Stromal cell of bone marrow (primary cell): ENCODE data around the gene GP5.

Experiments
- DNase-seq: peaks from one replicate; pipeline ENCODE4 v3.0.0-alpha.2; 2012; ENCODE audit warnings: low read depth

The GP5 gene

DNA sequence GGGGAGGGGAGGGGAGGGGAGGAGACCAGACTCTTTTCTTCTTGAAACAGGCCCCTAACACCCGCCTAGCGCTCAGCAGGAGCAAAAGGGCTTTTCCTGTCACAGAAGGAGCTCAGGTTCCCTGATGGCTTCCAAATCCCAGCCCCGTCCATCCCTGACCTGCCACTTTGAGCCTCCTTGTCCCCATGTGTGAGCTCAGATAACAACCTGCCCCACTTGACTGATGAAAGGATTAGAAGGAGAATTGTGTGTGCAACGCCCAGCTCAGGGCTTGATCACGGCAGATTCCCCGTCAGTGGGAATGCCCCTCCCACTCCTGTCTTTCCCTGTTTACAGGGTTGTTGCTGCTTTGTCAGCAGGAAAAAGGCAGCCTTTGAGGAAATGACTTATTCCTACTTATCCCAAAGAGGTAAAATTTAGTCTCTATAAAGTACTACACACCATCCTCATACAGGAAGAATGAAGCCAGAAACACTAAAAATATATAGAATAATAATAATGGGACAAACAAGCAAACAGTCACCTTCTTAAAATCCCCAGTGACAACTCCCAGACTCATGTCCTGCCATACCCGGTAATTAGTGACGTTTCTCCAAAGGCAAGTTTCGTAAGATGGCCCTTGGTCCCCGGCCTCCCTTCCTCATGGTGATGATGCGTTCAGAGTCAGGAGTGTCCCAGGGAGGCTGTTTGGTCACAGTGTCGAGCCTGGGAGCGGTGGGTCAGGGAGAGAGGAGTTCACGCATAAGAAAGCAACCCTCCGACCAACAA is 23.4 kb downstream of the GP5 start:
- DNase-seq, result no peak

DNA sequence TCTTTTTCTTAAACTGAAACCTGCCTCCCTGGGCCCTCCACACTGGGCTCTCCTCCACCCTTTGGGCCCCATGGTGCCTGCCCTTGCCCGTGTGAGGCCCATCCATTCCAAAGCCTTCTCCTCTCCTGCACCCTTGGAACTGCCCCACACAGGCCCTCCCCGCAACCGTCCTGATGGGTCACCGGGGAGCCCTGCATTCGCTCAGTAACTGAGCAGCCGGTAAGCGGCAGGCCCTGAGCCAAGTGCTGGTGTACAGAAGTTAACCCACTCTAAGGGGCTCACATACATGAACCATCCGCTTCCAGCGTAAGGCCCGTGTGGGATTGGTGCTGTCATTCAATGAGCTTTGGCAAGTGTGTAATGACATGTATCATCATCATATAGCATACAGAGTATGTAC is 24.1 kb downstream of the GP5 start:
- no peak for DNase-seq

DNA sequence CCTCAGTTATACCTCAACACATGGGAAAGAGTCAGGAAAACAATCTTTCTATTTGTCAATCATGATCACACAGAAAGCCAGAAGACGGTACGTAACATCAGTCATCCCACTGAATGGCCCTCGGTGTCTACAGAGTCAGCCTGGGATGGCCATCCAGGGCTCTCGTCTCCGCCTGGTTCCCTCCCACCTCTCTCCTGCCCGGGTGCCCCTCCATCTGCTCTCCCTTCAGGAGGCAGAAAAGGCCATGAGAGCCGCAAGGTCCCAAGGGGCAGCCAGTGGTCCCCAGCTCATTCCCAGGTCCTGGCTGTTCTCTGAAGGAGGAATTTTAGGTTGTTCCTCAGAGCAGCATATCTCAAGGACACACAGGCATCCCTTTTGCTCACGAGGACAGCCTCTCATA is 25.2 kb downstream of the GP5 start:
- DNase-seq, result no peak

DNA sequence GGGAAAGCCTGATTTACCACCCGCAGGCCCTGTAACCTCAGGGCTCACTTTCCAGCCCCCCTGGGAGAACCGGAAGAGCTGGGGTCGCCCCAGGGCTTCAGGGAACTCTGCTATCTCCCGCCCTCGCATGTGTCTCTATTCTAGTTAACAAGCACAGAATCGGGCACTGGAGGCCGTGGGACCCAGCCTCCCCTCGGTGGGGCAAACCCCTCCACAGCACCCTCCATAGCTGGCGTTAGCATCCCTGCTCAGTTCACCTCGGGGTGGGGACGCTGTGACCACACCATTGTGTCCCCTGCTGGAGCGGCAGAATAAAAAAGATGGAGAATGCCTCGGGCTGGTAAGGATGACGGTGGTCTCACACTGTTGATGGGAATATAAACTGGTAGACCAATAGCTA is 26.0 kb downstream of the GP5 start:
- DNase-seq, result no peak

DNA sequence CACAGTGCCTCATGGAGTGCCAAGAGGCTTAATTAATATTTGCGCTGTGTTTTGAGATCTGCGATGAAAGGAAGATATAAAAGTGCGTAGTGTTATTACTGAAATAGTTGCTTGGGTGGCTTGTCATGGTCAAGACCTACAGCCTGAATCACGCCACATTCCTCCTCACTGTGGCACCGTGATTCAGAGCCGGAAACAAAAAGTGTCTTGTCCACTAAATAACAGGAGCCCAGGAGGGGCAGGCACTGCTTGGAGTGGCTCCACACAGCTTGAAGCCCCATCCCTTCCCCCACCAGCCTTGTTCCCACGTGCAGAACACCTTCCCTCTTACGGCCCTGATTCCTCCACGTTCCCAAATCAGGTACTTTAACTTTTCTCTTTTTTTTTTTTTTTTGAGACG is 28.3 kb downstream of the GP5 start:
- no peak for DNase-seq

DNA sequence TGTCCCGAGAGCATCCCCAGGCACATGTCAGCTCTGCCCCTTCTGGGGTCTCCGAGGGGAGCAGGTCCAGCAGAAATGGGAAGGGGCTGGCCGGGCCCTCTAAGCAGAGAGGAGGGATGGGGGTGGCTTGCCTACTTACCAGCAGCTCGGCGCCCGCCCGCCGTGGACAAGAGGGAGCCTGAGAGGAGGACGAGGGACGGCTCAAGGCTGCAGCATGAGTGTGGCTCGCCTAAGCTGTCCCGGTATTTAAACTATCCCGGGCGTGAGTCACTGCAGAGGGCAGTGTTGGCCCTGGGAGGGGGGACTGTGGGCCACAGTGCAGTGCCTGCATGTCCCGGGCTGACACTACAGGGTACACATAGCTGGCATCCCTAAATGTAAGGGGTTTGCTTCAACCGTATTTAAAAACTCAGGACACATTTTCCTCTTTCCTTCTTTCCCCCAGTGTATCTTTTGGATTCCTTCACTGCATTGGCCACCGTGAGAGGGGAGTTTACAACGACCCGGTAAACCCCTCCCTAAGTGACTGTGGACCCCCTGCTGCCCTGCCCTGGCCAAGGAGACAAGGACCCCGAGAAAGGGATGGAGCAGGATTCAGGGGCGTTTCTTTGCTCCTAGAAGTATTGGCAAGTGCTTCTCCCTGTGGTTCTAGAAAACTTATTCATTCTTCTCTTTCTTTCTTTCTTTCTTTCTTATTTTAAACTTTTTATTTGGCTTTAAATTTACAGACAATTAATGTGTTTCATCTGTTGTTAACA is 29.4 kb downstream of the GP5 start, which contains the start of gene LRRC15:
Gene LRRC15, minus strand, starts transcription at position 222 of the 758 bp plus-strand sequence. CDS start 8,700 bp downstream, outside the sequence.
- DNase-seq, result peak; percentile 30

DNA sequence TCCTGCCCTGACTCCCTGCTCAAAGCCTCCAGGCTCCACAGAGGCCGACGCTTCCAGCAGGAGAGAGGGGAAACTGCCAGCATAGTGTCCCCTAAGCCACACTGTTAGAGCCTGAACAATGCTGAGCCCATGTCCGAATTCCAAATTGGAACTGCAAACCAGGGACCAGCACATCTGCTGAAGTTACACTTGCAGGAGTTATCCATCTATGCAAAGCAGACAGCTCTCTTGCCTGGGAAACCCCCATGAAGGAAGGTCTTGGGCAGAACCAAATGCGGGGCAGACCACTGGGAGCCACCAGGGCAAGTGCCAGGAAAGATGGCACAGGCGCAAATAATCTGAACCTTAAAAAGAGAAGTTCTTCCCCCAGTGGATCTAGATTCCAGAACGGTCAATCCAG is 30.1 kb downstream of the GP5 start:
- DNase-seq, result no peak

DNA sequence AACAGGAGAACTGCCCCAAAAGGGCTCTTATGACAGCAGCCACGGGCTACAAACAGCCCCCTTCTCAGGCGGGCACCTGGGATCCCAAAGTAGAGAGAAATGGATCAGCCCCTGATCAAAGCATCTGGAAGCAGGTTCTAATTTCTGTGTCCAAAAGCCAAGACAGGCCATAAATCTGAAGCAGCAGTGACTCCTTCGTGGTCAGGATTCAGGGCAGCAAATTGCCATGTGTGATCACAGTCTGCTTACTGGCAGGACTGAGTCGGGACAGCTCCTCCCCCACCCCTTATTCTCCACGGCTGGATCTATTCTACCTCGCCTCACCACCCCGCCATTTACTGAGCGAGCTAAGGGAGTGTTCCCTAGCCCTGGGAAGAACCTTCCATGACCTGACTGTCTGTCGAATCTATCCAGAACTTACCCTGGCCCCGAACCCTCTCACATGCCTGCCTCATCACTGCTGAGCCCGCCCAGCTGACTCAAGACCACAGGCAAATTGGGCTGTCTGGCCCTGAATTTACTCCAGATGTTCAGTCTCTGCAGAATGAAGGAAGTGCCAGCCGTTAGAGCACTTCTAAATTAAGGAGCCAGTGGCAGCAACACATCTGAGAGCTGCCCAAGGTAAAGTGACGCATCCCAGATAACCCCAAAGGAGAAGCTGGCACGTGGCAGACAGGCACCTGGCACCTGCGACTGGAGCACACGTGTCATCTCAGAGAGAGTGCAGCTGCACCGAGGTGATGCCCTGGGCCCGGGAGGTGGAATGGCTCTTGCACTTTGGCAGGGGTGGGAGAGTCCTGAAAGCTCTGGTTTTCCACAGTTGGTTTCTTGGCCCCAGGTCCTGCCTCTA is 30.8 kb downstream of the GP5 start:
- DNase-seq, result peak; percentile 78

DNA sequence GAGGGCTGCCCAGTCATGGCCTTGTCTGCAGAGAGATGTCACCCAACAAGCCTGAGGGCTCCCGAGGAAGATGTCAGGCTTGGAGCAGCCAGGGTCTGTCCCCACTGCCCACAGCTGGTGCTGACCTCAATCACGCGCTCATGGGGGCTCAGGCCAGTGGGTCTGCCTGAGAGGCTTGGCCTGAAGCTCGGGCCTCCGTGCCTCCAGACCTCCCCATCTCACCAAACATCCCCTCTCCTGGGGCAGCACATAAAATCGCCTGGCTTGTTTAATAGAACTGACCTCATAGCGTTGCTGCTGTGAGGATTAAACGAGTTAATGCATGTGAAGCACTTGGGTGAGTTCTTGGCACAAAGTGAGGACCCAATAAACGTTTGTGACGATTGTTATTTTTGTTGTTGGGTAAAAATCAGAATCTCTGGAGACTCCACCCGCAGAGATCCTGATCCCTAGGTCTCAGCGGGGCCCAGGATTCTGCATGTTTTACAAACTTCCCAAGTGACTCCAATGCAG is 33.0 kb downstream of the GP5 start:
- no peak for DNase-seq

DNA sequence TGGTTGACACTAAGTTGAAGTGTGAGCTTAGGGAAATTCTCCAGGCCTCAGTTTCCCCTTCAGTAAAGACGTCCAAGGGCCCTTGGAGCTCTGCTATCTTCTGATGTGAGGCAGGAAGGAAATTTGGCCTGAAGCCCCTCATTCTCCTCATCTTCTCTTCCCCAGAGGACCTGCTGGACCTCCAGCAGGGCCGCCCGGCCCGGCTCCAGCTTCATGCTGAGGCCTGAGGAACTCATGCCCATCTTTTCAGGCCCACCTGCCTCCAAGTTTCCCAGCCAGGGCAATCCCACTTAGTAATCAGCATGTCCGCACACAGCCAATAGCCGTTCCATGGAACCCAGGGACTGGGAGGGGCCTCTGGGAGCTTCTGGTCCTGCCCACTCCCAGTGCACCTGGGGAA is 33.5 kb downstream of the GP5 start:
- DNase-seq, result no peak

DNA sequence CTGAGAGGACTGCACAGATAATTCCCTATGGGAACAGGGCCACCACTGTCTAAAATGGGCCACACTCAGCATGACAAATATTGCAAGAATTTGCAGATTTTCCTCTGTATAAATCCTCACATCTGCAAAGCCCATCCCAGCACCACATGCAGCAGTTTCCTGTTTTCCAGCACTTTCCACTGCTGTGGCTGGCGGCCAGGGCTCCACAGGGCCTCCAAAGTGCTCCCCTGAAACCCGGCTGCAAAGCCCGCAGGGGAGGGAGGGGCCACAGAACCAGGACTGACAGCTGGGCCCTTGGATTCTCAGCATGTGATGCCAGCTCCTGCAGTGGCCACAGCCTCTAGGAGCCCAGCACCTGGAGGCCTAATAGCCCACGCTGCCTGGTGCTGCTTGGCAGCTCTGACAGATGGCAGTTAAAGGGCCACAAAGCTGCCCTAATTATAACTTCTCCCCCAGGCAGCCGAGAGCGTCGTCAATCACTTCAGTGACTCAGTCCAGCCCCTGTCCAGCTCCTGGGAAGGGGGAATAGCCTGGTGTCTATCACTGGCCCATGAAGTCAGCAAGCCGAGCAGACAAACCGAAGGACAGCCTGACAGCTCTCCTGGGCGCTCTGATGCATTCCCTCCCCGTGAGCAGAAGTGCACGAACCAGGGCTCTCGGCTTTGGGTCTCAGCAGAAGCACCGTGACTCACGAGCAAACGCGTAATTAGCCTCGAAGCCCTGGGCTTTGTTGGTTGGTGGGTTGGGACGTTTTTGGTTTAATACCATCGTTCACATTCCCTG is 34.2 kb downstream of the GP5 start:
- DNase-seq, result peak; percentile 57

DNA sequence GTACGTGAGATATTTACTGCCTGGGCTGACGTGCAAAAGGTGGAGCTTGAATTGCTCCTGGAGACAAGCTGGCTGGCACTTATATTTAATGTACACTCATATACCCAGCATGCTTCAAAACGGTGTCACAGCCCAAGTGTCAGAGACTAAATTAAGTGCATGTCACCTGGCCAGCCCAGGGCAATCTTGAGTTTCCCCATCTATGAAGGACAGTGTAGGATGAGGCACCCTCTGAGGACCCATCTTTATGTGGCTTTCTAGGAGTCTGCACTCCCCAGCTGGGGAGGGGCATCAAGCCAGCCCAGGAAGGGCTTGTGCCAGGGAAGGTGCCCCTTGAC is 34.8 kb downstream of the GP5 start:
- no peak for DNase-seq

DNA sequence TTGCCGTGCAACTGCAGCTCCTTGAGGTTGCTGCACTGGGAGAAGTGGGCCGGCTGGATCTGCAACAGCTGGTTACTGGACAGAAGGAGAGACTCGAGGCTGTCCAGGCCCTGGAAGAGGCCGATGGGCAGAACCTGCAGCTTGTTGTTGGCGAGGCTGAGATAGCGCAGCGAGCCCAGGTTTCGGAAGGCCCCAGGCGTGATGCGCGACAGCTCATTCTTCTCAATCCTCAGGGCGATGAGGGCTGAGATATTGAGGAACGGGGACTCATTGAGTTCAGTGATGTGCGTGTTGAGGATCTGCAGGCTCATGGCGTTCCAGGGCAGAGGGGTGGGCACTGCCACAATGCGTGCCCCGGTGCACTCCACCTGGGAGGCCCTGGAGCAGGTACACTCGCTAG is 38.5 kb downstream of the GP5 start:
- no peak for DNase-seq

DNA sequence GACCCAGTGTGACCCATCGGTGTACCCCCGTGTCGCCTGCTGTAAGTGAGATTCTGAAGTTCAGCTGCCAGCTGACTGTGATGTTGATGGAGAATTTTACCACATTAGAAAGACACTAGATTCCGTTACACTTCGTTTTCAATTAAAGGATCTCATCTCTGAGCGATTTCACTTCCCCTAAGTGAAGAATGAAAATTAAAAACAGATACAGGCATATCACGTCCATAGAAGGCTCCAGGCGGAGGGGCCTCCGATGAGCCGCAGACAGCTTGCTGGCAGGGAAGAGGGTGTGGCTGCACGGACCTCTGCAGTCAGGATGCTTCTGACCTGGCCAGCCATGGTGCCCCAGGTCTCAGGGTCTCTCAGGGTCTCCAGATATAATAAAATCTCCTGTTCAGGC is 41.4 kb downstream of the GP5 start:
- no peak for DNase-seq

DNA sequence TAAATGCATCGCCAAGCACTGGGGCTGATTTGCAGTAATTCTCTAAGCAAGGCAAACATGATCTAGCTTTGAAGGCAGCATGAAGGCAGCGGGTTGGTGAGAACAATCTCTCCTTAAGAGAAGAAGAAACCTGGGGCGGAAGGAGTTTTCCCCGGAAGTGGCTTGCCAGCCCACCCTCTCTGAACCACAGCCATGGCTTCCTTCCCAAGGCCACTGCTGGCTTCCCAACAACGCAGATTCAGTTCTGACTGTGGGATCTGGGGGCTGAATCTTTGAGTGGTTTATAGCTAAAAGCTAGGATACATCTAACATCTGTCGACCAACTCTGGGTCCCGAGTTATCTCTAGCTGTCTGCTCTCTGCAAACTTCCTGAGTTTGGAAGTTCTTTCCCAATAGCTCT is 43.7 kb downstream of the GP5 start:
- no peak for DNase-seq

DNA sequence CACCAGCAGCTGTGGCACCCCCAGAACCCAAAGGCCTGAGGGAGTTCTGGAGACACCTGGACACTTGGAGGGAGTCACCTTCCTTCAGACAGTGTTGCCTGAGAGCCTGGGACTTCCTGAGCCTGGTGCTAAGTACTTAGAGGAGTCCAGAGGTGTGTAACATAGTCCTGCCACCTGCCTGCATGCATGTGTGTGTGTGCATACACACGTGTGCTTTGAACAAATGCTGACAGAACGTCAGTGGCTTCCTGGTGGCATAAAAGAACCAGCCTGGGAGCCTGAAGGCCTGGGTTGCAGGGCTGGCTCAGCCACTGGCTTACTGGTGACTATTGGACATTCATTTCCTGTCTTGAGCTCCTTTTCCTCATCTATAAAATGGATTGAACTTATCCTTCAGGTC is 44.8 kb downstream of the GP5 start:
- no peak for DNase-seq

DNA sequence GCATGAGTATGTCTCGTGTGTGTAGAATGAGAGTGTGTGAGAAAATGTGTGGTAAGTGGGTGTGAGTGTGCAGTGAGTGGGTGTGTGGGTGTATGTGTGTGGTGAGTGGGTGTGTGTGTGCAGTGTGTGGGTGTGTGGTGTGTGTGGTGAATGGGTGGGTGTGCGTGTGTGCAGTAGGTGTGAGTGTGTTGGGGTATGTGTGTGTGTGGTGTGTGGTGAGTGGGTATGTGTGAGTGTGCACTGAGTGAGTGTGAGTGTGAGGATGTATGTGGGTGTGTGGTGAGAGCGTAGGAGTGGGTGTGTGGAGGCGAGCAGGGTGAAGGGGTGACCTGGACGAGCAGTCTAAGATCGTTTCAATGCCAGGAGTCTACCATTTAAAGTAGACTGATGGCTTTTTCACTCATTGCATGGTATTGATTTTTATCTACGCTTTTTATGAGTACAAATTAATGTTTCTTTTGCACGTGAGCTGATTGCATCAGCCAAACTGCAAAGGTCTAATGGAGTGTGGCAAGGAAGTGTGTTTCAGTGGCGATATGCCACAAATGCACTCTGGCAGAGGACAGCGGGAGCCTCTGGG is 46.3 kb downstream of the GP5 start:
- no peak for DNase-seq

DNA sequence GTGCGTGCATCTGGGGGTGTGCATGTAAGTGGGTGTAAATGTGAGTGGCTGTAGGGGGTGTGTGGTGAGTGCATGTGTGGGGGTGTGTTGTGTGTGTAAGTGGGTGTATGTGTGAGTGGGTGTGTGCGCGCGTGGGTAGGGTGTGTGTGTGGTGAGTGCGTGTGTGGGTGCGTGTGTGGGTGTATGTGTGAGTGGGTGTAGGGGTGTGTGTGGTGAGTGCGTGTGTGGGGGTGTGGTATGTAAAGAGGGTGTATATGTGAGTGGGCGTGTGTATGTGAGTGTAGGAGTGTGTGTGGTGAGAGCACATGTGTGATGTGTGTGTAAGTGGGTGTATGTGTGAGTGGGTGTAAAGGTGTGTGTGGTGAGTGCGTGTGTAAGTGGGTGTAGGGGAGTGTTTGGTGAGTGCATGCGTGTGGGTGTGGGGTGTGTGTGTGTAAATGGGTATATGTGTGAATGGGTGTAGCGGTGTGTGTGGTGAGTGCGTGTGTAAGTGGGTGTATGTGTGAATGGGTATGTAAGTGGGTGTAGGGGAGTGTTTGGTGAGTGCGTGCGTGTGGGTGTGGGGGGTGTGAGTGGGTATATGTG is 47.0 kb downstream of the GP5 start:
- no peak for DNase-seq

DNA sequence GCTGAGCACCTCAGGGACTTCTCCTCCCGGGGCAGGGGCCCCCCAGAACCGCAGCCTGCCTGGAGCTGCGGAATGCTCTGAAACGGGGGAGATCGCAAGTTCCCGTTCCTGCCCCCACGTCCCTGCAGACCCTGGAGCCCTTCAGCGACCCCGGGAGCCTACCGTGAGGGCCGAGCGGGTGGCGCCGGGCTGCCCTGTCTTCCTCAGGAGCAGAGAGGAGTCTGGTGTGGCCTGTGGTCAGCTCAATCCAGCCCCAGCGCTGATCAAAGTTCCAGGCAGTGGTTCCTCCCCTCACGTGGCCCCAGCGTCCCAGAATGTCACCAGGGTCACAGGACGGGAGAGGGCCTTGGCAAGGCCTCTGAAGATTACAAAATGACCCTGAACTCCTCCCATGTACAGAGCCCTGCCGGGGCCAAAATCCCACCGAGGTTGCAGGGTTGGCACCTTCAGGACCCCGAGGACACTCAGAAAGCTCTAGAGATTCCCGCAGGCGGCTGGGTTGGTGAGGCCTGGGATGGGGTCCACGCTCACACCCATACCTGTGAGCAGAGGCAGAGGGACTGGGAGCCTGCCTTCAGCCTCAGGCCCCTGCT is 47.9 kb downstream of the GP5 start, which contains the start of gene CPN2:
Gene CPN2, minus strand, starts transcription at position 249 of the 593 bp plus-strand sequence. CDS start 8,626 bp downstream, outside the sequence.
- no peak for DNase-seq

DNA sequence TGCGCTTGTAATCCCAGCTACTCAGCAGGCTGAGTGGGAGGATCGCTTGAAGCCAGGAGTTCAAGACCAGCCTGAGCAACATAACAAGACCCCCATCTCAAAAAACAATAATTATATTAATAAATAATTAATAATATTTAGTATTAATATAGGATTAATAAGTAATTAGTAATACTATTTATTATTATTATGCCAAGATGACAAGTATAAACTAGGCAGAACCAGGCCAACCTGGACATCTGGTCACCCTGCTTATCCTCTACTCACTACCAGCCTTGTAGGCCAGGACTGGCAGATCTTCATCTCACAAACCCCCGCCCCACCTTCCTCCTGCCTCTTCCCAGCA is 48.4 kb downstream of the GP5 start:
- DNase-seq, result no peak

DNA sequence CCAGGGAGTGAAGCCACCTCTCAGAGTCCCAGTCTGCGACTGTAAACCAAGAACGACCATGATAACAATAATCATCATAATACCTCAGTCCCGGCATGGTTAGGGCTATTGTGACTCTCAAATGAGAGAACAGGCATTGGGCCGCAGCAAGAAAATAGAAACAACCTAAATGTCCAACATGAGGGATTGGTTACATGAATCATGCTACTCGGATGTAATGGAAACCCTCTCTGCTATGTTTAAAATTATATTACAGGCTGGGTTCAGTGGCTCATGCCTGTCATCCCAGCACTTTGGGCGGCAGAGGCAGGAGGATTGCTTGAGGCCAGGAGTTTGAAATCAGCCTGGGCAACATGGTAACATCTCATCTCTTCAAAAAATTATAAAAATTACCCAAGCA is 50.7 kb downstream of the GP5 start:
- DNase-seq, result no peak
